Measurements from ENCODE around the gene ARL8B.
"Not testable (repeated sequence)": the region's sequence is repeated elsewhere in the genome, so short reads cannot be mapped to it uniquely, and the experiment has no call there.

Gene ARL8B

DNA sequence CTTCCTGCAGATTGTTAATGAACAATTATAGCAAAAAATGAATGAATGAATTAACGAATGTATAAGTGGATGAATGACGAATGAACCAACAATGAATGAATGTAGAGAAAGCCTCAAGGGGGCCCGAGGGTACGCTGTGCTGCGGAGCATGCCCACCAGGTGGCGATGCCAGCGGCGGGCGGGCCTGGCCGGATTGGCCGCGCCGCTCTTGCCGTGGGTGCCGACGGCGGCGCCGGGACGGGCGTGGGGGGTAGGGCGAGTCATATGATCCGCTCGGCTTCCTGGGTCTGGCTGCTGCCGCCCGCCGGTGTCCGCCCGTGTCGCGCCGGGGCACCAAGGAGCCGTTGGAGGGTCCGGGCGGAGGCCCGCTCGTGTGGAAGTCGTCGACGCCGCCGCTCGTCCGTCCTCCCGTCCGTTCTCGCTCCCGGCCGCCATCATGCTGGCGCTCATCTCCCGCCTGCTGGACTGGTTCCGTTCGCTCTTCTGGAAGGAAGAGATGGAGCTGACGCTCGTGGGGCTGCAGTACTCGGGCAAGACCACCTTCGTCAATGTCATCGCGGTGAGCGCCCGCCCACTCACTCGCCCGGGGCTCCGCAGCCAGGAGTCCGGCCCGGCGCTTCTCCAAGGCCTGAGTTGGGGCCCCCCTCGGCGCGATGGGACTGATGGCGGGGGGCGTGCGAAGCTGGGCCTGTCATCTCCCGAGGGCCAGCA lies at the start of gene ARL8B:
Gene ARL8B, plus strand, starts transcription at position 263 of the 711 bp plus-strand sequence. Its CDS starts 174 bp downstream, at position 437.
- peak; percentile 95 for DNase-seq

DNA sequence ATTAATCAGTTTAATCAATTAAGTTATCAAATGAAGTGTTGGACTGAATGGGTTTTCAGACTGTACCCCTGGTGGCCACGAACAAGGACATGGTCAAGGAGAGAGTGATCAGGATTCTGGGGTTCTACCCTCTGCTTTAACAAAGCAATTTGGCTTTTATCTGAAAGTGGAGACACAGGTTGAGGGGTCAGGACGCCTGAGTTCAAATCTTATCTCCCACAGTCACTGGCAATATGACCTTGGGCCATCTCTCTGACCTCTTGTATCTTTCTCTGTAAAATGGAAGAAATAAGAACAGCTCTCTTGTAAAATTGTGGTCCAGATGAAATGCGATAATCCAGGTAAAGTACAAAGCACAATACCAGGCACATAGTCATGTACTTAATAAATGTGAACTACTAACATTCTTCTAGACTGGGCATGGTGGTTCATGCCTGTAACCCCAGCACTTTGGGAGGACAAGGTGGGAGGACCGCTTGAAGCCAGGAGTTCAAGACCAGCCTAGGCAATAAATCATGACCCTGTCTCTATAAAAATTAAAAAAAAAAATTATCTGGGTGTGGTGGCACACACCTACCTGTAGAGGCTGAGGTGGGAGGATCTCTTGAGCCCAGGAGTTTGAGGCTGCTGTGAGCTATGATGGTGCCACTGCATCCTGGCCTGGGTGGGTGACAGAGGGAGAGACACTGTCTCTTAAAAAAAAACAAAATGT lies 48.6 kb upstream of the ARL8B start:
- no peak for DNase-seq

DNA sequence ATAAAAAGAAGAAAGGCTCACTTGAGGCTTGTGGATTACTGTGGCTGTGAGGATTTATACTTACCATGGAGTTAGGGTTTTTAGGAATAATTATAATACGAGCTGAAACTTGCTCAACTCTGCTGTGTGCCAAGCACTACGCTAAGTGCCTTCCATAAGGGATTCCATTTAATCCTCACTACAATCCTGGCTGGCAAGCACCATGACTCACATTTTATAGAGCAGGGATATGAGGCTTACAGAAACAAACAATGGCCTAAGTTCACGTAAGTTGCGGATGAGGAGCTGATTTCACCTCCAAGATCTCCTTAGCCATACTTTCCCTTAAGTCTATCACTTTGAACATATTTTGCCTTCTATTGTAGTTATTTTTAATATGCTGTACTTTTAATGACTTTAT lies 43.9 kb upstream of the ARL8B start:
- DNase-seq = no peak

DNA sequence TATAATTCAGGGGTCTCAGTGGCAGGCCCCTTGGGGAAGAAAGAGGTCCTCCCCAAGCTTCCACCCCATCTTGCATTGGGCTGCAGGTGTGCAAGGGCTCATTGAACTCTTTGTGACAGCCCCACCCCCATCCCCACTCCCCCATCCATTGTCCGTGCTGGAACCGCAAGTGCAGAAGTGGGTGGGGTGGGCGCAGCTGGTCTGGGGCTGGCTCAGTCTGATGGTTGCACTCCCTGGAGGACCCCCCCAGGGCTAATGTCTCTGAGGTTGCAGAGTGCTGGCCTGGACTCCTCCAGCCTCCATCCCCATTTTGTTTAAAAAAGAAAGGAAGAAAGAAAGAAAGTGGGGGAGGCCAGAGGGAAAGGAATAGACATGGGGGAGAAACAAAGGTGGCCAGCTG lies 42.3 kb upstream of the ARL8B start:
- DNase-seq = no peak

DNA sequence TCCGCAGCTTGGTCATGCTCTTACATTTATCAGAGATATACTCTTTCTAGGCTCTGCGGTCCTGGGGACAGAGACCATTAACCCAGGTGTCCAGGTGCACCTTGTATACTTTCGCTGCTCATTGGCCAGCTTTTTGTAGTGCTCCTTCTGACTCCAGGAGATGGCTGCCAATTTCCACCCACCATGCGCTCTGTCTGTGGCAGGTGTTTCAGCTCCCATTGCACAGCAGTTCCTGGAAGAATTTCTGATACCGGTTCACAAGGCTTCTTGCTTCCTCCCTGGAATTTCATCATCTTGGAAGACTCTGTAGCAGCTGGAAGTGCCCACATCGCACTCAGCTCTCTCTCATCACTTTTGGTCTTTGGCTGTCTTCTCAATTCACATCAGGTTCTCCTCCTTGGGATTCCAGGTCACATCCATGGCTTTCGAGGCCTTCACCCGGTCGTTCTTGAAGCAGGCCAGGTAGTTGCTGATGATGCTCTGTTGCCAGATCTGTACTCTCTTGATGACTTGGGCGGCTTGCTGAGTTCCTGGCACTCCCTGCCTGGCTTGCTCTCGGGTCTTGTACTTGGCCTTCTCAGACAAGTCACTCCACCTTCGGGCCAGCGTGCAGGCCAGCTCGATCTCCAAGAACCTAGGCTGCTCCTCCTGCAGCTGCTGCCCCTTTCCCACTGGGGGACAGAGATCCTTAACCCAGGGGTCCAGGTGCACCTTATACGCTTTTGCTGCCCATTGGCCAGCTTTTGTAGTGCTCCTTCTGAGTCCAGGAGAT lies 41.1 kb upstream of the ARL8B start:
- DNase-seq = no peak

DNA sequence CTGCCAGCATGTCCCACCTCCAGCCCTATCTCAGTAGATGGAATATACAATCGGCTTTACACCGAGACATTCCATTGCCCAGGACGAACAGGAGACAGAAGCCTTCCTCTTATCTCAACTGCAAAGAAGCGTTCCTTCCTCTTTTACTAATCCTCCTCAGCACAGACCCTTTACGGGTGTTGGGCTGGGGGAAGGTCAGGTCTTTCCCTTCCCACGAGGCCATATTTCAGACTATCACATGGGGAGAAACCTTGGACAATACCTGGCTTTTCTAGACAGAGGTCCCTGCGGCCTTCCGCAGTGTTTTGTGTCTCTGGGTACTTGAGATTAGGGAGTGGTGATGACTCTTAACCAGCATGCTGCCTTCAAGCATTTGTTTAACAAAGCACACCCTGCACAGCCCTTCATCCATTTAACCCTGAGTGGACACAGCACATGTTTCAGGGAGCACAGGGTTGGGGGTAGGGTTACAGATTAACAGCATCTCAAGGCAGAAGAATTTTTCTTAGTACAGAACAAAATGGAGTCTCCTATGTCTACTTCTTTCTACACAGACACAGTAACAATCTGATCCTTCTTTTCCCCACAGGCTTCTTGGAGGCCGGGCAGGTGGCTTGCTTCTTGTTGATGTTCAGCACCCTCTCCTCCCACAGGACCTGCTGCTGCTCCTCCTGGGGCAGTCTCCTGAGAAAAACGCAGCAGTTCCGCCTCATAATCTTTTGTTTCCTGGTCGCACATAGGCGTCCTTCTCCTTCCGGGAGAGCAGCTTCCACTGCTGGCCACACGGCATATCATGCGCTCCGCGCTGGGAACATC lies 39.9 kb upstream of the ARL8B start:
- not testable (repeated sequence) for DNase-seq

DNA sequence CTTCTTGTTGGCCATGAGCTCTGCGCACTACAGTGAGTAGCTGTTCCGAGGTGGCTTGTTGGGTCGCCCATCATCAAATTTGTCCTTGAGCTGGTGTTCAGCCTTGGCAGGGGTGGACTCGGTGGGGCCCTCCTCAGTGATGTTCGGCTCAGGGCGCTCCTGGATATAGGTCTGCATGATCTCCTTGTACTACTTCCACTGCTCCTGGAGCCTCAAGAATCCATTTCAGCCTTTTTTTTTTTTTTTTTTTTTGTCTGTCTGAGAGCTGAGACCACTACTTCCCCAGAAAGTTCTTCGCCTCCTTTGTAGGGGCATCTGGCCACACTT lies 39.3 kb upstream of the ARL8B start:
- no peak for DNase-seq

DNA sequence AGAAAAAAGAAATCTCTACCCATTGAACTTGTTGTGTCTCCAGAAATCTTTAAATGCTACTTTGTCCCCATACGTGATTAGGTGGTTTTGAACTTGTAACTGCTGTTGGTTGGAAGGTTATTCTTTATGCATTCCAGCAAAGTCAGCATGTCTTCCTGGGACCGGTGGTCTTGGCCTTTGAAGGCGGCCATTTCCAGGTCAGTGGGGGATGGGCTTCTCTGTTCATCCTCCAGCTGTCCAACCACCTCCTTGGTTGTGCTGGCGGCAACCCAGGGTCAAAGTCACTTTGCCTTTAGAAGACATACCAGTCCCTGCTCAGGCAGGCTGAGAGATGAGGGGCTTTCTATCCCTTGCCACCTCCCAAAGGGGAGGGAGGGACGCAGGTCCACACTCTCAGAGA lies 37.9 kb upstream of the ARL8B start:
- no peak for DNase-seq

DNA sequence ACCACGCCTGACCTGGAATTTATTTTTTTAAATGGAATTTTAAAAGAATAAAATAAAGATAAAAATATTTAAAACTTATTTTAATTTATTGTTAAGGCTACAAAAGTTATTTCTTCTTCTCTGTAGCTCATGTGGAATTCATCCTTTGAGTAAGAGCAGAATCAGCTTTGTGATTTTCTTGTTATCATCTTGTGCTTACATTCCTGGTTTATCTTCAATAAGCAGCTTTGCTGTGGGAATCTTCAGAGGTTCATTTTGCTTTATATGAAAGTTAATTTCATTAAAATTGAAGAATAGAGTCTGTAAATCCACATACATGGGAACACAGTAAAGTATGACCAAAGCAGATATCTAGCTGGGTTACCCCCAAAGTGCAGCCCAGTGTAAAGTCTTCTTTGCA lies 35.4 kb upstream of the ARL8B start:
- no peak for DNase-seq

DNA sequence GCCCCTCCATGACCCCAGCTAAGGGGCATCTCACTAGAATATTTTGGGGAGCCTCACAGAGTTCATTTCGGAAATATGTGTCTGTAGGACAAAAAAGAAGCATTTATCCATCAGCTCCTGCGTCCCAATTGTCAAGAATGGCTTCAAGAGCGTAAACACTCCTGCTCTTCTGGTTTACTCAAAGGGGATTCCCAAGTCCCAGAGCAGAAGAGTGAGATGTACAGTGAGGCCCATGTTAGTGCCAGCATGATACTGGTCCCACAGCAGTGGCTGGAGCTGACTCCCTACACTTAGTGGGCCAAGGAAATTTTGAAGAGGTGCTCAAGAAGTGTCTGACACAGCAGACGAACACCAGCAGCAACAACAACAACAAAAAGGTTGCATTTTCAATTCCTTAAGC lies 34.9 kb upstream of the ARL8B start:
- DNase-seq = no peak

DNA sequence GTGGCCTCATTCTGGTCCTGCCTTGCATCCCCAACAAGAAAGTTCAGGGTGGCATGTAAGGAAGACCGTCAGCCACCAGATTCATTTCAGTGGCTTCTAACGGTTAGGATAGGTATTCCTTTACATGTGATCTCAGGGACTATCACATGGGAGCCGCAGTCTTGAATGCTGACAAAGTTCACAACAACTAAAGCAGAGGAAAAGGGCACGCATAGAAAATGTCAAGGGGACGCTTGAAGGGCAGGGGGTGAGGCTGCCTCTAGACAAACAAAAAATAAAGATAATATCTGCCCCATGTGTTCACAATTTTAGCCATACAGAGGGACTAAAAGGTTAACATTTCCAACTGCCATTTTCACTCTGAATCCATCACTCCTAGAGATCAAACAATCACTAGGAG lies 31.9 kb upstream of the ARL8B start:
- no peak for DNase-seq

DNA sequence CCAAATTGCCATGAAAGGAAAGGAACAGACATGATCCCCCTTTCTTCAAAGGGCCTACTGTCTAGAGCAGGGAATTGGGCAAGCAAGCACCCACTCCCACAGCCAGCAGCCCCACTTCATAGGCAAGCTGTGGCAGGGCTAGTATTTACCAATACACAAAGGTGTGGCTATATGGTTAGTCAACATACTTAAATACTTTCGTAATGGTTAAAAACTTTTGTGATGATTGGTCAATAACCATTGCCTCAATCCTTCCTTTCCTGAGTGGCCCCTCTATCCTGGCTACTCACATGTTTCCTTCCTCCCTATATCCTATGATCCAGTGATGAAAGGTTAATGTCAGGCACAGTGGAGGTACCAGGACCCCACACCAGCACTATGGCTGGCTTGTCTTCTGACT lies 30.1 kb upstream of the ARL8B start:
- no peak for DNase-seq

DNA sequence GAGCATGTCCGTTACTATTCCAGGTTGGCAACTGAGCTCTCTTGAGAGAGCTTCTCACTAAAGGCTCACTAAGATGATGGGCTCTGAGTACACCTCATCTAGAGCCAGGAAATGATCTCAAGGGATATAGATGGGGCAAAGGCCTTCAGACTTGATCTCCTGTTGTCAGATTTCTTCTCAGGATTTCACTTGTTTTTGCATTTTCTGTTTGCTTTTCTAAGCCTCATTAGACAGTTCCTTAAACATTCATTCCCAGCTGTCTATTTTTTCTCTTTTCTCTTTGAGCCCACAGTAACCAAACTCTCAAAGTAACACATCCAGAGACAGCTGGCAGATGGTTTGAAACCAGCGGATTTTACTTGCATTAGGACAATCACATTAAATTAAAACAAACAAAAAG lies 28.4 kb upstream of the ARL8B start:
- DNase-seq = no peak

DNA sequence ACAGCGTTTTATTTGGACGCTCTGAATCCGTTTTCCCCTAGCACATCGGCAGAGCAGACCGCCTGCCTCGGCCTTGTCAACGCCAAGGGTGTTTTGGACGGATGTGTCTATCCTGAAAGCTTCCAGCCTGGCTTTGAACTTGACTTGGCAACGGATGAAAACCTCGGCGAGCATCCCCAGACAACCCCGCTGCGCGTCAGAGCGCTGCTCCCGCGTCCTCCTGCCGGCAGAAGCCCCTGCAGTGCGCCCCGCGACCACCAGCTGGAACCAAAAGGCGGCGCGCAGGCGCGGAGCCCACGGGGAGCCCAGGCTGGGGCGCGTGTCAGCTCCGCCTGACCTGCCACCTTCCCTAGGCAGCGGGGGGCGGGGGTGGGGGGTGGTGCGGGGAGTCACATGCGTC lies 26.2 kb upstream of the ARL8B start:
- DNase-seq = no peak

DNA sequence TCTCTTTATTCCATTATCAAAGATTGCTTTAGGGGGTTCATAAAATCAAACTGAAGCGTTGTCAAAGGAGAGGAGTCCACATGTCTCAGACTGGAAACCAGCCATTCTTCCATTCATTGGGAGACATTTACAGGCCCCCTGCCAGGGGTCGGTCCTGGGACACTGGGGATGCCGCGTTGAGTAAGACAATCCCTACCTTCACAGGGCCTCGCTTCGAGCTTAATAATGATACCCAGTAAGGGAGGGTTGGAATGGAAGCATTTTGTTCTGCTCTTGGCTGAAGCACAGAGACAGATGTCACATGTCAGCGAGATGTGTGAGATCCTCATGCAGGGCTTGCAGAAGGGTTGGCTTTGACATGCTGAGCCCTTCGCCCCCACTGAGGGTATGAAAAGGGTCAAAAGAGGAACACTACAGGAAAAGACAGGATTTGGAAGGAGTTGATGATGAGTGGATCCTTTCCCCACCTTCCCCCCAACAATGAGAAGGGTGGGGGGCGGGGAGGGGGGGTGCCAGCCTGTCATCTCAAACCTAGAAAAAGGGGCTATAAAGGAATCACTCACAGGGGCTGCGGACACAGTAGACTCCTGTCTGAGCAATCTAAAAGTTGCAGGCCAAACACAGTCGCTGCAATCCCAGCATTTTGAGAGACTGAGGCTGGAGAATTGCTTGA lies 25.6 kb upstream of the ARL8B start:
- no peak for DNase-seq

DNA sequence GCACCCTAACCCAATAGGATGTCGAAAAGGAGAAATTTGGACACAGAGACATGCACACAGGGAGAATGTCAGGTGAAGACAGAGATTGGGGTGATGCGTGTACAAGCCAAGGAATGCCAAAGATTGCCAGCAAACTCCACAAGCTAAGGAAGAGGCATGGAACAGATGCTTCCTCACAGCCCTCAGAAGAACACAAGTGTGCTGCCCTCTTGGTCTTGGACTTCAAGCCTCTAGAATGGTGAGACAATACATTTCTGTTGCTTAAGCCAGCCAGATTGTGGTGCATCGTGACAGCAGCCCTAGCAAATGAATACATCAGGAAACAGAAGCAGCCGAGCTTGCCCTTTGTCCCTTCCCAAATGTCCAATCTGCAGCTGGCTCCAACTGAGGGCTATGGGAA lies 23.7 kb upstream of the ARL8B start:
- no peak for DNase-seq

DNA sequence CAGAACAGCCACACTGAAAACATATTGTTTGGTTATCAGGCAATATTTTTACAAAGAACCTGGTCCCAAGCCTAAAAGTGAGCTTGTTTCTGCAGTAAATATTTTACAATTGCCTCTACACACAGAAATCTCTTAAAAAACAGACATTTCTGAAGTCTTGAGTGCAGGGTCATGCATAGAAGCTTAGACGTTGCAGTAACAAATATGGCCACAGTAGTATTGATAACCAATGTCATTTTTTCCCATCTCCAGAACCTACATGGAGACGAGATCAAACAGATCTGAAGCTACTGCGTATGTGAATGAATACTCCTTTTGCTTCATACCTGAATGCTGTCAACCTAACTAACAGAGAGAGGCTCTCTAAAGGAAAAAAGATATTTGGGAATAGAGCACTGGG lies 19.6 kb upstream of the ARL8B start:
- DNase-seq = no peak

DNA sequence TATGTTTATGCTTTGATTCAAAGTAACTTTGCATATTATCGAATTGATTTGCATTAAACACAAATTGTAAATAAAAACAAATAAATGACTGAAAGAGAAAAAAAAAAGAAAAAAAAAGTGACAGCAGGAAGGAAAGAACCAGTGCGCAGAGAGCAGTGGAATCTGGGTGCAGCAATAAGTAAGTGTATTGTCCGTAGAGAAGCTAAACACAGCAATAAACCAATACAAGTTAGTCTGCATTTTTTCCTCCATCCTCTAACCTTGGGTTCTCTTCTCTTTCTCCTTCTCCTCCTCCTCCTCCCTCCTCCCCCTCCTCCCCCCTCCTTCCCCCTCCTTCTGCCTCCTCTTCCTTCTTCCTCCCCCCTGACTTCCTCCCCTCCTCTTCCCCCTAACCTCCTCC lies 18.3 kb upstream of the ARL8B start:
- DNase-seq = no peak

DNA sequence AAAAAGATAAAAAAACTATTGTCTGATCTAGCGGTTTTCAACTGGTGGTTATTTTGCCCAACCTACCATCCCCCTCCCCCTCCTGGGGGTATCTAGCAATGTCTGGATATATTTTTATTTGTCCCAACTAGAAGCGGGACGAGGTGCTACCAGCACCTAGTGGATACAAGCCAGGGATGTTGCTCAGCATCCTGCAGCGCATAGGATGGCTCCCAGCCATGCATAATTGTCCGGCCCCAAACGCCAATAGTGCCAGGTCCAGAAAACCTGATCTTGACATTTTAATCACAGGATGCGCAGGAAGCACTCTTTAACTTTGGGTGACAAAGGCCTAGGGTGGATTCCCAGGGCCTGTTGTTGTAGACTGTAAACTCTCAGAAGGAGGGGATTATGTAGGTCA lies 17.0 kb upstream of the ARL8B start:
- no peak for DNase-seq

DNA sequence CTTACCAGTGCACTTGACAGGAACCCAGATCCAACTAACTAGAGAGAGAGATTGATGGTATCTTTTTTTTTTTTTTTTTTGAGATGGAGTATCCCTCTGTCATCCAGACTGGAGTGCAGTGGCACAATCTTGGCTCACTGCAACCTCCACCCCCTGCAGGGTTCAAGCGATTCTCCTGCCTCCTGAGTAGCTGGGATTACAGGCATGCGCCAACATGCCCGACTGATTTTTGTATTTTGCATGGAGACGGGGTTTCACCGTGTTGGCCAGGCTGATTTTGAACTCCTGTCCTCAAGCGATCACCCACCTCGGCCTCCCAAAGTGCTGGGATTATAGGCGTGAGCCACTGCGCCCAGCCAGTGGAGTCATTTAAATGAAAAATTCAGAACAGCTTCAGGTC lies 15.7 kb upstream of the ARL8B start:
- not testable (repeated sequence) for DNase-seq

DNA sequence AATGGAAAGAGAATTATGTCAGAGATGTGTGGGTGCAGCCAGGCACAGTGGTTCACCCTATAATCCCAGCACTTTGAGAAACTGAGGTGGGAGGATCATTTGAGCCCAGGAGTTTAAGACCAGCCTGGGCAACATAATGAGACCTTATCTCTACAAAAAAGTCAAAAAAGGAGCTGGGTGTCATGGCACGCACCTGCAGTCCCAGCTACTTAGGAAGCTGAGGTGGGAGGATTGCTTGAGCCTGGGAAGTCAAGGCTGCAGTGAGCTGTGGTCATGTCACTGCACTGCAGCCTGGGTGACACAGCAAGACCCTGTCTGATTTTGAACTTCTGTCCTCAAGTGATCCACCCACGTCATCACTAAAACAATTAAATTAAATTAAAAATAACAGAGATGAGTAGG lies 15.2 kb upstream of the ARL8B start:
- not testable (repeated sequence) for DNase-seq

DNA sequence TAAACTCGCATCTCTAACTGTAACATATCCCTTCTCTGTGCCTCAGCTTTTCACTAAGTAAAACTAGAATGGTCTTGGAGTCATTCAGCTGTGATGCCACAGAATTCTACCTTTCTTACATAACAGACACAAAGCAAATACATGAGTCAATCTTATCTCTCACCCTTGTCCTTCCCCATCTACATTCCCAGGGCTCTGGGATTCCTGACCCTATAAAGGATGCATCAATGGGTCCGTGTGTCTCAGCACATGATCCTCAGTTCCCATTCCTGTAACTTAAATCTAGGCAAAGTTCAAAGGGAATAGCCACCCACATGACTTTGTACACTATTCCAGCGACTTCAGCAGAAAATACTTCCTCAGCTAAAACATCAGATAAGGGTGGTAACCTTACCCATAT lies 11.8 kb upstream of the ARL8B start:
- DNase-seq = no peak

DNA sequence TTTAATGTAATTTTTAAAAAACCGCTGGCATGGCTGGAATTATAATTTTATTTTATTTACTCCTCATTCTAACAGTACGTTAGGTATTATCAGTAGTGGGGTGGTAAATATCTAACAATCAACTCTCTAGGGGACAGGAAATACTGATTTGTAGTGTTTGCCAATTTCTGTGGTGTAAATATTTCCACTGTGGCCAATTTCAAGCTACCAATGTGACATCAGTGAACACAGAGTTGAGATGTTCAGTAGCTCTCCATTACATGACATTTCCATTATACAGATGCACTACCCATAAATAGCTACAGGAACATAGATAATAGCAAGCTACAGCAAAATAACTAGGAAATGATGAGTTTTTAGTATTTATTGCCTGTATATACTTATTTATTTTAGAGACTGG lies 10.0 kb upstream of the ARL8B start:
- no peak for DNase-seq

All from activated CD4-positive, alpha-beta T cell treated with anti-CD3 and anti-CD28 coated beads, Interleukin-2, Interleukin-6, amounts not matched to agents 100 ng/mL and 50 ng/mL, durations not matched to agents 16 hours and 8 hours (primary cell).